Neural cell (in vitro differentiated cells): ENCODE results near the gene MYBPC3. TPM values are rescaled to one million over a fixed set of nuclear protein-coding genes. Genes with fewer than 3 reads are reported as not detected.

ENCODE experiments used
- H2AFZ ChIP-seq: fragments of 200-600, 300-800 bp; sonication (generic), shearing (Covaris generic); 2 replicates; pipeline ENCODE4 v1.6.0; 2014; ENCODE audit warnings: low read depth, mild to moderate bottlenecking, antibody characterized with exemption, low read length, moderate library complexity
- H3F3A ChIP-seq: fragments of 200-600 bp; shearing (Covaris generic); 2 replicates; pipeline ENCODE4 v1.6.1; 2016; ENCODE audit warnings: mild to moderate bottlenecking, moderate library complexity, mixed read lengths, antibody characterized with exemption, low read length; ENCODE audit not compliant: insufficient read depth, poor library complexity, severe bottlenecking
- H3K27ac ChIP-seq: fragments of 200-600, 300-800 bp; sonication (generic), shearing (Covaris generic); 2 replicates; pipeline ENCODE4 v1.5.1; 2014; ENCODE audit warnings: mild to moderate bottlenecking, low read length, moderate library complexity
- H3K27me3 ChIP-seq: fragments of 300-800, 200-600 bp; sonication (generic), shearing (Covaris generic); 2 replicates; pipeline ENCODE4 v1.6.0; 2014; ENCODE audit warnings: mild to moderate bottlenecking, low read depth, low read length, moderate library complexity; ENCODE audit not compliant: insufficient read depth
- H3K36me3 ChIP-seq: fragments of 300-800, 200-600 bp; sonication (generic), shearing (Covaris generic); 2 replicates; pipeline ENCODE4 v1.5.1; 2014; ENCODE audit warnings: mild to moderate bottlenecking, antibody characterized with exemption, low read length, moderate library complexity; ENCODE audit not compliant: insufficient read depth
- H3K4me2 ChIP-seq: fragments of 300-800, 200-600 bp; sonication (generic), shearing (Covaris generic); 2 replicates; pipeline ENCODE4 v1.6.0; 2014; ENCODE audit warnings: mild to moderate bottlenecking, low read length
- H3K4me3 ChIP-seq: fragments of 300-800, 200-600 bp; sonication (generic), shearing (Covaris generic); 2 replicates; pipeline ENCODE4 v1.5.1; 2014; ENCODE audit warnings: mild to moderate bottlenecking, low read length, moderate library complexity
- H3K79me2 ChIP-seq: fragments of 200-600 bp; shearing (Covaris generic); replicated peaks from 2 replicates; pipeline ENCODE4 v1.6.0; 2014; ENCODE audit warnings: mild to moderate bottlenecking, low read length, moderate library complexity; ENCODE audit not compliant: insufficient read depth
- H3K9ac ChIP-seq: fragments of 300-800, 200-600 bp; sonication (generic), shearing (Covaris generic); 2 replicates; pipeline ENCODE4 v1.6.1; 2016; ENCODE audit warnings: mild to moderate bottlenecking, low read length, mixed read lengths
- H3K9me2 ChIP-seq: fragments of 200-600 bp; shearing (Covaris generic); 2 replicates; pipeline ENCODE4 v1.6.1; 2016; ENCODE audit warnings: mild to moderate bottlenecking, low read length, mixed read lengths; ENCODE audit not compliant: insufficient read depth
- H3K9me3 ChIP-seq: fragments of 200-600, 300-800 bp; sonication (generic), shearing (Covaris generic); 2 replicates; pipeline ENCODE4 v1.6.1; 2016; ENCODE audit warnings: mild to moderate bottlenecking, mixed run types, low read length, moderate library complexity, mixed read lengths
- H4K20me1 ChIP-seq: fragments of 200-600 bp; shearing (Covaris generic); 2 replicates; pipeline ENCODE4 v1.6.1; 2016; ENCODE audit warnings: mild to moderate bottlenecking, mixed run types; ENCODE audit not compliant: insufficient read depth
- CTCF ChIP-seq: fragments of 450-650 bp; IDR thresholded peaks from 2 replicates; pipeline ENCODE4 v1.5.1; 2014; ENCODE audit warnings: antibody characterized with exemption, mild to moderate bottlenecking, moderate library complexity; ENCODE audit not compliant: poor library complexity, severe bottlenecking
- EP300 ChIP-seq: fragments of 450-650 bp; conservative IDR thresholded peaks from 2 replicates; pipeline ENCODE4 v1.6.1; 2014; ENCODE audit warnings: antibody characterized with exemption, mild to moderate bottlenecking, moderate library complexity; ENCODE audit not compliant: poor library complexity, severe bottlenecking
- EZH2 ChIP-seq: fragments of 200-600, 300-800 bp; shearing (Covaris generic), sonication (generic); IDR thresholded peaks from 2 replicates; pipeline ENCODE4 v1.6.1; 2014; ENCODE audit warnings: antibody characterized with exemption, low read length, borderline replicate concordance, mild to moderate bottlenecking; ENCODE audit not compliant: insufficient read depth, poor library complexity, severe bottlenecking
- MXI1 ChIP-seq: fragments of 450-650 bp; conservative IDR thresholded peaks from 2 replicates; pipeline ENCODE4 v1.6.1; 2014; ENCODE audit warnings: antibody characterized with exemption, mild to moderate bottlenecking; ENCODE audit not compliant: poor library complexity, severe bottlenecking
- POLR2AphosphoS5 ChIP-seq: IDR thresholded peaks from 2 replicates; pipeline ENCODE4 v1.6.1; 2012
- RAD21 ChIP-seq: fragments of 450-650 bp; conservative IDR thresholded peaks from 2 replicates; pipeline ENCODE4 v1.6.1; 2014; ENCODE audit warnings: antibody characterized with exemption, mild to moderate bottlenecking, moderate library complexity
- SMC3 ChIP-seq: fragments of 450-650 bp; conservative IDR thresholded peaks from 2 replicates; pipeline ENCODE4 v1.6.1; 2014; ENCODE audit warnings: antibody characterized with exemption, mild to moderate bottlenecking, moderate library complexity; ENCODE audit not compliant: poor library complexity
- TAF1 ChIP-seq: IDR thresholded peaks from 2 replicates; pipeline ENCODE4 v1.6.1; 2012; ENCODE audit warnings: low read depth
- polyA plus RNA-seq: library from polyadenylated mRNA; depleted of rRNA; stranded (reverse); fragments of >200 nt; gene quantifications from 2 replicates; pipeline ENCODE4 v1.2.3, GENCODE V29; 2014
- TF ChIP-seq, protein P1 (sequence below): IDR thresholded peaks from 2 replicates; pipeline ENCODE4 v1.6.1; 2012; ENCODE audit warnings: borderline replicate concordance

Gene MYBPC3
- polyA plus RNA-seq, 1 donor from 2014 or later, result not detected

- no peaks in the 10 kb centered on the region for H3K27me3 ChIP-seq
- TF ChIP-seq RAD21 (no peak), EP300 (no peak), MXI1 (no peak), SMC3 (no peak)
- TF ChIP-seq, protein P1, sequence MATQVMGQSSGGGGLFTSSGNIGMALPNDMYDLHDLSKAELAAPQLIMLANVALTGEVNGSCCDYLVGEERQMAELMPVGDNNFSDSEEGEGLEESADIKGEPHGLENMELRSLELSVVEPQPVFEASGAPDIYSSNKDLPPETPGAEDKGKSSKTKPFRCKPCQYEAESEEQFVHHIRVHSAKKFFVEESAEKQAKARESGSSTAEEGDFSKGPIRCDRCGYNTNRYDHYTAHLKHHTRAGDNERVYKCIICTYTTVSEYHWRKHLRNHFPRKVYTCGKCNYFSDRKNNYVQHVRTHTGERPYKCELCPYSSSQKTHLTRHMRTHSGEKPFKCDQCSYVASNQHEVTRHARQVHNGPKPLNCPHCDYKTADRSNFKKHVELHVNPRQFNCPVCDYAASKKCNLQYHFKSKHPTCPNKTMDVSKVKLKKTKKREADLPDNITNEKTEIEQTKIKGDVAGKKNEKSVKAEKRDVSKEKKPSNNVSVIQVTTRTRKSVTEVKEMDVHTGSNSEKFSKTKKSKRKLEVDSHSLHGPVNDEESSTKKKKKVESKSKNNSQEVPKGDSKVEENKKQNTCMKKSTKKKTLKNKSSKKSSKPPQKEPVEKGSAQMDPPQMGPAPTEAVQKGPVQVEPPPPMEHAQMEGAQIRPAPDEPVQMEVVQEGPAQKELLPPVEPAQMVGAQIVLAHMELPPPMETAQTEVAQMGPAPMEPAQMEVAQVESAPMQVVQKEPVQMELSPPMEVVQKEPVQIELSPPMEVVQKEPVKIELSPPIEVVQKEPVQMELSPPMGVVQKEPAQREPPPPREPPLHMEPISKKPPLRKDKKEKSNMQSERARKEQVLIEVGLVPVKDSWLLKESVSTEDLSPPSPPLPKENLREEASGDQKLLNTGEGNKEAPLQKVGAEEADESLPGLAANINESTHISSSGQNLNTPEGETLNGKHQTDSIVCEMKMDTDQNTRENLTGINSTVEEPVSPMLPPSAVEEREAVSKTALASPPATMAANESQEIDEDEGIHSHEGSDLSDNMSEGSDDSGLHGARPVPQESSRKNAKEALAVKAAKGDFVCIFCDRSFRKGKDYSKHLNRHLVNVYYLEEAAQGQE, result no peak
- H3K9me3 ChIP-seq, result no peaks in the 10 kb centered on the region
- H3K27ac ChIP-seq, result no peak overlapping the region
- no peak overlapping the region for H3K4me2 ChIP-seq
- H3K9me2 ChIP-seq, result no peaks in the 10 kb centered on the region
- H4K20me1 ChIP-seq, result no peaks in the 10 kb centered on the region
- no peak overlapping the region for H2AFZ ChIP-seq
- H3K79me2 ChIP-seq, result no peaks in the 10 kb centered on the region
- H3K4me3 ChIP-seq, result no peak overlapping the region
- no peak overlapping the region for H3K9ac ChIP-seq
- H3K36me3 ChIP-seq, result no peaks in the 10 kb centered on the region
- no peaks in the 10 kb centered on the region for H3F3A ChIP-seq
Observed at GRCh38 chr11:47359586-47359985, 7.1 kb upstream of the MYBPC3 start.

GRCh38 chr11:47359162-47359561 lies 6.7 kb upstream of the MYBPC3 start:
- Histone ChIP-seq H3F3A (no peaks in the 10 kb centered on the region), H3K36me3 (no peaks in the 10 kb centered on the region), H3K79me2 (no peaks in the 10 kb centered on the region), H3K4me2 (no peak overlapping the region), H3K27me3 (no peaks in the 10 kb centered on the region), H3K9me2 (no peaks in the 10 kb centered on the region), H3K27ac (no peak overlapping the region), H3K9ac (no peak overlapping the region), H3K9me3 (no peaks in the 10 kb centered on the region), H4K20me1 (no peaks in the 10 kb centered on the region), H3K4me3 (no peak overlapping the region), H2AFZ (no peak overlapping the region)
- TF ChIP-seq POLR2AphosphoS5 (no peak), CTCF (no peak), MXI1 (no peak), RAD21 (no peak), EZH2 (no peak), TAF1 (no peak)
- TF ChIP-seq, protein P1, result no peak
